K562 (cell line): Measurements from ENCODE around the gene FAM98C. TPM values are rescaled to one million over a fixed set of nuclear protein-coding genes. Genes with fewer than 3 reads are reported as not detected.

Experiments used
- ARNT ChIP-seq, 2 experiments: fragments of 450-650 bp; IDR thresholded peaks; 2 replicates each; pipeline ENCODE4 v1.6.1; 2016; ENCODE audit warnings: mild to moderate bottlenecking in 1 of 2
- CC2D1A ChIP-seq: fragments of 450-650 bp; IDR thresholded peaks from 2 replicates; pipeline ENCODE4 v1.6.1; 2017; ENCODE audit warnings: mild to moderate bottlenecking
- CCNT2 ChIP-seq: IDR thresholded peaks from 2 replicates; pipeline ENCODE4 v1.6.1; 2011; ENCODE audit warnings: borderline replicate concordance, low read depth, mild to moderate bottlenecking, moderate library complexity, mixed read lengths, low read length; ENCODE audit not compliant: insufficient read length; ENCODE audit errors: extremely low read depth
- CHD1 ChIP-seq: fragments of 200-600 bp; sonication (generic); IDR thresholded peaks from one replicate; pipeline ENCODE4 v1.6.1; 2012; ENCODE audit warnings: mild to moderate bottlenecking, moderate library complexity, low read length, inconsistent platforms
- CTBP1 ChIP-seq: fragments of 450-650 bp; IDR thresholded peaks from 2 replicates; pipeline ENCODE4 v1.6.1; 2016; ENCODE audit warnings: borderline replicate concordance
- DLX4 ChIP-seq: fragments of 250-450 bp; sonication (Bioruptor Pico); IDR thresholded peaks from 2 replicates; pipeline ENCODE4 v1.6.1; 2021; ENCODE audit warnings: mild to moderate bottlenecking
- EP400 ChIP-seq: fragments of 450-650 bp; IDR thresholded peaks from 2 replicates; pipeline ENCODE4 v1.6.1; 2017; ENCODE audit warnings: antibody characterized with exemption, mild to moderate bottlenecking, moderate library complexity
- FOS ChIP-seq: IDR thresholded peaks from 3 replicates; pipeline ENCODE4 v1.6.1; 2011; ENCODE audit not compliant: insufficient read length; ENCODE audit errors: extremely low read depth
- GABPB1 ChIP-seq: sonication (generic); formaldehyde crosslinking; IDR thresholded peaks from 2 replicates; pipeline ENCODE4 v1.8.0; 2022; ENCODE audit warnings: mild to moderate bottlenecking, missing genetic modification reagents
- HCFC1 ChIP-seq: IDR thresholded peaks from 2 replicates; pipeline ENCODE4 v1.6.1; 2012; ENCODE audit warnings: low read depth, low read length, improper control_type of control experiment
- HES1 ChIP-seq: fragments of 450-650 bp; IDR thresholded peaks from 2 replicates; pipeline ENCODE4 v1.6.1; 2016; ENCODE audit warnings: low read depth, mild to moderate bottlenecking, moderate library complexity
- KLF6 ChIP-seq: fragments of 250-450 bp; sonication (Bioruptor Pico); IDR thresholded peaks from 2 replicates; pipeline ENCODE4 v1.4.0; 2020; ENCODE audit warnings: mild to moderate bottlenecking, moderate library complexity, borderline replicate concordance
- MAFF ChIP-seq: IDR thresholded peaks from 2 replicates; pipeline ENCODE4 v1.6.1; 2012; ENCODE audit warnings: low read length, improper control_type of control experiment
- MTA2 ChIP-seq: fragments of 450-650 bp; IDR thresholded peaks from 2 replicates; pipeline ENCODE4 v1.6.1; 2016; ENCODE audit warnings: low read depth
- MYC ChIP-seq, 2 experiments: fragments of 250-450 bp in 1 of 2; sonication (Bioruptor Pico) in 1 of 2; IDR thresholded peaks; 2 replicates each; pipeline versions ENCODE4 v1.5.1 to v1.6.1; 2012 to 2021; ENCODE audit warnings: low read depth in 2 of 2, borderline replicate concordance in 1 of 2, improper control_type of control experiment in 1 of 2, low read length in 1 of 2, mild to moderate bottlenecking in 1 of 2, moderate library complexity in 1 of 2
- PATZ1 ChIP-seq: fragments of 250-450 bp; sonication (Bioruptor Pico); IDR thresholded peaks from 2 replicates; pipeline ENCODE4 v1.5.0; 2020; ENCODE audit warnings: mild to moderate bottlenecking, borderline replicate concordance
- POLR2G ChIP-seq: fragments of 200-400 bp; formaldehyde crosslinking; IDR thresholded peaks from 2 replicates; pipeline ENCODE4 v1.6.1; 2017; ENCODE audit warnings: low read depth, mild to moderate bottlenecking, antibody characterized with exemption, low read length, moderate library complexity
- RHOXF2B ChIP-seq: fragments of 250-450 bp; sonication (Bioruptor Pico); conservative IDR thresholded peaks from 2 replicates; pipeline ENCODE4 v1.5.1; 2021
- RNF2 ChIP-seq: sonication (generic); IDR thresholded peaks from 2 replicates; pipeline ENCODE4 v1.6.1; 2016
- SMARCA4 ChIP-seq: fragments of 450-650 bp; IDR thresholded peaks from 2 replicates; pipeline ENCODE4 v1.6.1; 2016
- TBP ChIP-seq: optimal IDR thresholded peaks from 2 replicates; pipeline ENCODE3; 2011; ENCODE audit warnings: low read depth, low read length, improper control_type of control experiment
- ZNF41 ChIP-seq: fragments of 250-450 bp; sonication (Bioruptor Pico); conservative IDR thresholded peaks from 2 replicates; pipeline ENCODE4 v1.4.0; 2020; ENCODE audit warnings: mild to moderate bottlenecking
- ZNF699 ChIP-seq: fragments of 250-450 bp; sonication (Bioruptor Pico); IDR thresholded peaks from 2 replicates; pipeline ENCODE4 v1.8.0; 2021; ENCODE audit warnings: mild to moderate bottlenecking, moderate library complexity; ENCODE audit not compliant: insufficient replicate concordance
- polyA plus RNA-seq, 8 experiments: library from polyadenylated mRNA; depleted of rRNA in 4 of 8; stranded (reverse) in 5 of 8; unstranded in 3 of 8; fragments of >200 nt; fragmentation: Nextera tagmentation in 2 of 8; fragmentation: Illumina TruSeq in 1 of 8; extraction: Ambion mirVana in 2 of 8; extraction: Trizol in 1 of 8; gene quantifications; 2 replicates each; pipeline versions ENCODE4 v1.2.1 to v1.2.3, GENCODE V29; 2011 to 2014; ENCODE audit warnings: inconsistent platforms in 1 of 8, missing spikeins in 1 of 8
- total RNA-seq, 7 experiments: library from RNA; depleted of rRNA in 6 of 7; stranded (reverse); fragments of >200 nt in 6 of 7; fragmentation: Illumina TruSeq in 2 of 7; extraction: Trizol in 2 of 7; gene quantifications; 2 replicates each; pipeline versions ENCODE4 v1.2.1 to v1.2.3, GENCODE V29; 2011 to 2021; ENCODE audit warnings: low replicate concordance in 1 of 7
- TF ChIP-seq, protein P1 (sequence below): IDR thresholded peaks from 2 replicates; pipeline ENCODE4 v1.6.1; 2012; ENCODE audit warnings: low read depth, low read length, improper control_type of control experiment, borderline replicate concordance
- TF ChIP-seq, protein P2 (sequence below): fragments of 450-650 bp; IDR thresholded peaks from 2 replicates; pipeline ENCODE4 v1.6.1; 2016

FAM98C gene
- total and polyA plus RNA-seq, 9 of the 15 experiments (the other 6 are each of a cell fraction or from before 2014, with no cell fraction given) = 1.7 to 43.8 (median 13.7) TPM

GRCh38 chr19:38412961-38413360, 10.1 kb downstream of the FAM98C start (continued):
- TF ChIP-seq PATZ1 (no peak), MAFF (no peak), RNF2 (peak; percentile 56; the same call in 1 of the 2 replicates), HES1 (no peak), POLR2G (peak; percentile 69), EP400 (peak; percentile 18; the same call in 1 of the 2 replicates), SMARCA4 (peak; percentile 88), FOS (no peak), ZNF699 (CRISPR knock-in tag) (no peak), HCFC1 (peak; percentile 18; the same call in 1 of the 2 replicates), GABPB1 (CRISPR knock-in tag) (peak; percentile 25; the same call in 1 of the 2 replicates), KLF6 (CRISPR knock-in tag) (no peak), ZNF41 (CRISPR knock-in tag) (no peak), DLX4 (CRISPR knock-in tag) (no peak), MYC (IDR thresholded peaks at IDR 0.05; ENCODE audit: low read depth, low read length) (peak; percentile 55; the same call in 1 of the 2 replicates), MYC (CRISPR knock-in tag; IDR thresholded peaks at IDR 0.05; ENCODE audit: borderline replicate concordance, low read depth) (no peak), CCNT2 (peak; percentile 57), CC2D1A (peak; percentile 24; the same call in 1 of the 2 replicates), RHOXF2B (no peak), CHD1 (no peak), ARNT (IDR thresholded peaks at IDR 0.05) (peak in 1 of 2 experiments; percentile 59; a peak in 2 of 4 replicates), MTA2 (peak; percentile 72), CTBP1 (peak; percentile 81; the same call in 1 of the 2 replicates), TBP (peak; percentile 29)
- TF ChIP-seq, protein P1, sequence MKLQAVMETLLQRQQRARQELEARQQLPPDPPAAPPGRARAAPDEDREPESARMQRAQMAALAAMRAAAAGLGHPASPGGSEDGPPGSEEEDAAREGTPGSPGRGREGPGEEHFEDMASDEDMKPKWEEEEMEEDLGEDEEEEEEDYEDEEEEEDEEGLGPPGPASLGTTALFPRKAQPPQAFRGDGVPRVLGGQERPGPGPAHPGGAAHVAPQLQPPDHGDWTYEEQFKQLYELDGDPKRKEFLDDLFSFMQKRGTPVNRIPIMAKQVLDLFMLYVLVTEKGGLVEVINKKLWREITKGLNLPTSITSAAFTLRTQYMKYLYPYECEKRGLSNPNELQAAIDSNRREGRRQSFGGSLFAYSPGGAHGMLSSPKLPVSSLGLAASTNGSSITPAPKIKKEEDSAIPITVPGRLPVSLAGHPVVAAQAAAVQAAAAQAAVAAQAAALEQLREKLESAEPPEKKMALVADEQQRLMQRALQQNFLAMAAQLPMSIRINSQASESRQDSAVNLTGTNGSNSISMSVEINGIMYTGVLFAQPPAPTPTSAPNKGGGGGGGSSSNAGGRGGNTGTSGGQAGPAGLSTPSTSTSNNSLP = peak; percentile 38; the same call in 1 of the 2 replicates
- TF ChIP-seq, protein P2, sequence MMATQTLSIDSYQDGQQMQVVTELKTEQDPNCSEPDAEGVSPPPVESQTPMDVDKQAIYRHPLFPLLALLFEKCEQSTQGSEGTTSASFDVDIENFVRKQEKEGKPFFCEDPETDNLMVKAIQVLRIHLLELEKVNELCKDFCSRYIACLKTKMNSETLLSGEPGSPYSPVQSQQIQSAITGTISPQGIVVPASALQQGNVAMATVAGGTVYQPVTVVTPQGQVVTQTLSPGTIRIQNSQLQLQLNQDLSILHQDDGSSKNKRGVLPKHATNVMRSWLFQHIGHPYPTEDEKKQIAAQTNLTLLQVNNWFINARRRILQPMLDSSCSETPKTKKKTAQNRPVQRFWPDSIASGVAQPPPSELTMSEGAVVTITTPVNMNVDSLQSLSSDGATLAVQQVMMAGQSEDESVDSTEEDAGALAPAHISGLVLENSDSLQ = peak; percentile 86
